ENCODE results near the gene EXOSC7.

EXOSC7 gene

GRCh38 chr3:45021524-45022297 lies 45.7 kb downstream of the EXOSC7 start:
- DNase-seq (ENCODE audit: low read depth in 3 of 3, low spot score in 1 of 3), result no peak

GRCh38 chr3:45023675-45024074 lies 47.6 kb downstream of the EXOSC7 start:
- DNase-seq (ENCODE audit: low read depth in 3 of 3, low spot score in 1 of 3), result no peak

- no peak for DNase-seq (ENCODE audit: low read depth in 3 of 3, low spot score in 1 of 3)
These were observed 48.7 kb downstream of the EXOSC7 start for GRCh38 chr3:45024542-45025255.

GRCh38 chr3:45026038-45026437 lies 50.0 kb downstream of the EXOSC7 start, which contains the start of gene CLEC3B:
Gene CLEC3B, plus strand, starts transcription at chr3:45026303. Its CDS starts 60 bp downstream, at chr3:45026363.
- DNase-seq (ENCODE audit: low read depth in 3 of 3, low spot score in 1 of 3), result no peak

- DNase-seq (ENCODE audit: low read depth in 3 of 3, low spot score in 1 of 3), result no peak
These were observed 50.9 kb downstream of the EXOSC7 start for GRCh38 chr3:45026957-45027356.

- no peak for DNase-seq (ENCODE audit: low read depth in 3 of 3, low spot score in 1 of 3)
These were observed 51.4 kb downstream of the EXOSC7 start for GRCh38 chr3:45027441-45027840.

- no peak for DNase-seq (ENCODE audit: low read depth in 3 of 3, low spot score in 1 of 3)
These were observed 53.2 kb downstream of the EXOSC7 start for GRCh38 chr3:45029216-45029615.

GRCh38 chr3:45029661-45030060 lies 53.6 kb downstream of the EXOSC7 start:
- DNase-seq (ENCODE audit: low read depth in 3 of 3, low spot score in 1 of 3), result no peak

GRCh38 chr3:45031531-45031930 lies 55.5 kb downstream of the EXOSC7 start:
- no peak for DNase-seq (ENCODE audit: low read depth in 3 of 3, low spot score in 1 of 3)

GRCh38 chr3:45032113-45032512 lies 56.1 kb downstream of the EXOSC7 start:
- no peak for DNase-seq (ENCODE audit: low read depth in 3 of 3, low spot score in 1 of 3)

- DNase-seq (ENCODE audit: low read depth in 3 of 3, low spot score in 1 of 3), result no peak
These were observed 57.7 kb downstream of the EXOSC7 start for GRCh38 chr3:45033791-45034190.

- no peak for DNase-seq (ENCODE audit: low read depth in 3 of 3, low spot score in 1 of 3)
These were observed 58.7 kb downstream of the EXOSC7 start for GRCh38 chr3:45034612-45035252.

GRCh38 chr3:45035441-45036301 lies 59.6 kb downstream of the EXOSC7 start:
- no peak for DNase-seq (ENCODE audit: low read depth in 3 of 3, low spot score in 1 of 3)

- DNase-seq (ENCODE audit: low read depth in 3 of 3, low spot score in 1 of 3), result peak; percentile 76 to 81 (median 79)
These were observed 61.8 kb downstream of the EXOSC7 start for GRCh38 chr3:45037720-45038455.

- DNase-seq (ENCODE audit: low read depth in 3 of 3, low spot score in 1 of 3), result no peak
These were observed 65.6 kb downstream of the EXOSC7 start for GRCh38 chr3:45041666-45042065.

GRCh38 chr3:45042162-45042561 lies 66.1 kb downstream of the EXOSC7 start:
- no peak for DNase-seq (ENCODE audit: low read depth in 3 of 3, low spot score in 1 of 3)

- DNase-seq (ENCODE audit: low read depth in 3 of 3, low spot score in 1 of 3), result no peak
These were observed 67.8 kb downstream of the EXOSC7 start for GRCh38 chr3:45043728-45044299.

GRCh38 chr3:45048244-45048643 lies 72.2 kb downstream of the EXOSC7 start:
- DNase-seq (ENCODE audit: low read depth in 3 of 3, low spot score in 1 of 3), result no peak

- no peak for DNase-seq (ENCODE audit: low read depth in 3 of 3, low spot score in 1 of 3)
These were observed 73.8 kb downstream of the EXOSC7 start for GRCh38 chr3:45049807-45050206.

- no peak for DNase-seq (ENCODE audit: low read depth in 3 of 3, low spot score in 1 of 3)
These were observed 75.6 kb downstream of the EXOSC7 start for GRCh38 chr3:45051685-45052084.

All from stimulated activated CD4-positive, alpha-beta T cell treated with anti-CD3 and anti-CD28 coated beads, TNF-alpha, amount 100 ng/mL, for 1 hour (primary cell).